ENCODE measurements around the gene TADA1.

The TADA1 gene

DNA sequence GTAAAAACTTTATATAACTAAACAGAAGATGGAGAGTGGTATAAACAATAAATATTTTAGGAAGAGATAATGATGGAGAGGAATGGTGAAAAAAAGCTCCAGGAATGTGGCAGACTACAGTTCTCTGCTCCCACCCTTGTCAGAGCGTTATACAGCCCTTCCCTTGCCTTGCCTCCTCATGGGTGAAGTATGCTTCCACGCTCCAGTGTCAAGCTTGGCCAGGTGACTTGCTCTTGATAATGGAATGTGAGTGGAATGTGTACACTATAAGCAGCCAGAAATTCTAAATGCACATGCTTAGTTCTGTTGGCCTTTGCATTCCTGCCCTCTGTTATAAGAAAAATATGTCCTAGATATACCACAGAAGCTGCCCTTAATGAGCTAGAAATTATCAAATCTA, 61.5 kb downstream of the TADA1 start:
- no peak overlapping the region for H3K4me3 ChIP-seq (ENCODE audit: control insufficient read depth, low read depth, low read length)
- DNase-seq (ENCODE audit: low read depth), result no peak
- TF ChIP-seq, protein P1, sequence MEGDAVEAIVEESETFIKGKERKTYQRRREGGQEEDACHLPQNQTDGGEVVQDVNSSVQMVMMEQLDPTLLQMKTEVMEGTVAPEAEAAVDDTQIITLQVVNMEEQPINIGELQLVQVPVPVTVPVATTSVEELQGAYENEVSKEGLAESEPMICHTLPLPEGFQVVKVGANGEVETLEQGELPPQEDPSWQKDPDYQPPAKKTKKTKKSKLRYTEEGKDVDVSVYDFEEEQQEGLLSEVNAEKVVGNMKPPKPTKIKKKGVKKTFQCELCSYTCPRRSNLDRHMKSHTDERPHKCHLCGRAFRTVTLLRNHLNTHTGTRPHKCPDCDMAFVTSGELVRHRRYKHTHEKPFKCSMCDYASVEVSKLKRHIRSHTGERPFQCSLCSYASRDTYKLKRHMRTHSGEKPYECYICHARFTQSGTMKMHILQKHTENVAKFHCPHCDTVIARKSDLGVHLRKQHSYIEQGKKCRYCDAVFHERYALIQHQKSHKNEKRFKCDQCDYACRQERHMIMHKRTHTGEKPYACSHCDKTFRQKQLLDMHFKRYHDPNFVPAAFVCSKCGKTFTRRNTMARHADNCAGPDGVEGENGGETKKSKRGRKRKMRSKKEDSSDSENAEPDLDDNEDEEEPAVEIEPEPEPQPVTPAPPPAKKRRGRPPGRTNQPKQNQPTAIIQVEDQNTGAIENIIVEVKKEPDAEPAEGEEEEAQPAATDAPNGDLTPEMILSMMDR (conservative IDR thresholded peaks at IDR 0.05; ENCODE audit: control insufficient read depth, insufficient read depth, low read depth, low read length), result no peak

DNA sequence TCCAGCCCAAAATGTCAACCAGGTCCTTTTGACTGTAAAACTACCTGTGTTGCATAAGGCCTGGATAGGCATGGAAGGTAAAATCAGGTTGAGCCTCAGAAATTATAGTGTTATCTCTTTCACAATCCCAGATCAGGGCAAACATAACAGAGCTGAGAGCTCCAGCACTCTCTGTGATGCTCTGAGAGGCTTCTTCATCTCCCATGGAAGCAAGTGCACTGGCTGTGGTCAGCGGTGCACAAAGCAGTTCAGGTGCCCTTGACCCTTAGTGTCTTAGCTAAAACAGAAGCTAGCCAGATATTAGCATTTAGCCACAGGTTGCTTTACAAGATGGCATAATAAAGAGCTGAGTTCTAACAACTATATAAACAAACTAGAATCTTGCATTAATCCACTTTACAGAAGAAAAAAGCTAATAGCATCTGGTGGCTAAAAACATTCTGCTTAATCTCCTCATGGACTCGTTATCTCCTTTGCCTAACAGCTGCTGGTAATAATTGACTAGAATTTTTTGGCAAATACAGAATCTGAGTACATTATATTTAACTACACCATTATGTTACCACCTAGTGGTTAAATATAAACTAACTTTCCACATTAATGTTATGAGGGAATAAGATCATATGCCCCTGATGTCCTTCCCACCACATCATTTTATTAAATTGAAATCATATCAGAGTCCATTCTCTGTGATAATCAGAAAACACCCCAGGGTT, 62.4 kb downstream of the TADA1 start:
- TF ChIP-seq, protein P1 (conservative IDR thresholded peaks at IDR 0.05; ENCODE audit: control insufficient read depth, insufficient read depth, low read depth, low read length), result no peak

DNA sequence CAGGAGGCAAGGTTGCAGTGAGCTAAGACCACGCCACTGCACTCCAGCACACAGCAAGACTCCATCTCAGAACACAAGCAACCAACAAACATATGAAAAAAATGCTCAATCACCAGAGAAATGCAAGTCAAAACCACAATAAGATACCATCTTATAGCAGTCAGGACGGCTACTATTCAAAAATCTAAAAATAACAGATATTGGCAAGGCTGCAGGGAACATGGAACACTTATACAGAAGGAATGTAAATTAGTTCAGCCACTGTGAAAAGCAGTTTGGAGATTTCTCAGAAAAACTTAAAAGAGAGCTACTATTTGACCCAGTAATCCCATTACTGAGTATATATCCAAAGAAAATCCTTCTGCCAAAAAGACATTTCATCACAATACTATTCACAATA, 64.4 kb downstream of the TADA1 start:
- DNase-seq (ENCODE audit: low read depth), result peak; percentile 6
- H3K4me3 ChIP-seq (ENCODE audit: control insufficient read depth, low read depth, low read length), result no peak overlapping the region
- TF ChIP-seq, protein P1 (conservative IDR thresholded peaks at IDR 0.05; ENCODE audit: control insufficient read depth, insufficient read depth, low read depth, low read length), result no peak

More for the DNA sequence above, 62.4 kb downstream of the TADA1 start:
- DNase-seq (ENCODE audit: low read depth), result no peak
- H3K4me3 ChIP-seq (ENCODE audit: control insufficient read depth, low read depth, low read length), result no peak overlapping the region

DNA sequence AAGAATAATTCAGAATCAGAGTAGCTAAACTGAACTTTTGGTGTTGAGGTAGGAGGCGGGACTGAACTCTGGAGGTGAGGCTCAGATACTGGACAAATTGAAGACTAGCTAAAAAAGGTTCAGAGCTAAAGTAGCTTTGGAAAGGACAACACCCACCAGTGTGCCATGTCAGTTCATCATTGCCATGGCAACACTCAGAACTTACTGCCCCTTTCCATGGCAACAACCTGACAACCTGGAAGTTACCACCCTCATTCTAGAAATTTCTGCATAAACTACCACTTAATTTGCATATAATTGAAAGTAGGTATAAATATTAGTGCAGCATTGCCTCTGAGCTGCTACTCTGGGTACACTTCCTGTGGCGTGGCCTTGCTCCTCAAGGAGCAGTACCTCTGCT, 67.1 kb downstream of the TADA1 start:
- no peak overlapping the region for H3K4me3 ChIP-seq (ENCODE audit: control insufficient read depth, low read depth, low read length)
- no peak for DNase-seq (ENCODE audit: low read depth)
- TF ChIP-seq, protein P1 (conservative IDR thresholded peaks at IDR 0.05; ENCODE audit: control insufficient read depth, insufficient read depth, low read depth, low read length), result no peak

Data from fibroblast of mammary gland (primary cell).